Testis (tissue), 2 donors: Measurements from ENCODE around the gene CEP89.

ENCODE experiments used
- POLR2A ChIP-seq: fragments of 450-650 bp; IDR thresholded peaks from one replicate; pipeline ENCODE4 v1.6.1; 2017; ENCODE audit warnings: antibody characterized with exemption, mild to moderate bottlenecking, moderate library complexity
- TF ChIP-seq, protein P1 (sequence below), 3 experiments: fragments of 450-650 bp in 2 of 3; fragments of 200-600 bp in 1 of 3; sonication (generic) in 1 of 3; IDR thresholded peaks; one replicate each; pipeline ENCODE4 v1.5.1; 2016 to 2019; ENCODE audit warnings: antibody characterized with exemption in 3 of 3, mild to moderate bottlenecking in 2 of 3, moderate library complexity in 1 of 3

DNA sequence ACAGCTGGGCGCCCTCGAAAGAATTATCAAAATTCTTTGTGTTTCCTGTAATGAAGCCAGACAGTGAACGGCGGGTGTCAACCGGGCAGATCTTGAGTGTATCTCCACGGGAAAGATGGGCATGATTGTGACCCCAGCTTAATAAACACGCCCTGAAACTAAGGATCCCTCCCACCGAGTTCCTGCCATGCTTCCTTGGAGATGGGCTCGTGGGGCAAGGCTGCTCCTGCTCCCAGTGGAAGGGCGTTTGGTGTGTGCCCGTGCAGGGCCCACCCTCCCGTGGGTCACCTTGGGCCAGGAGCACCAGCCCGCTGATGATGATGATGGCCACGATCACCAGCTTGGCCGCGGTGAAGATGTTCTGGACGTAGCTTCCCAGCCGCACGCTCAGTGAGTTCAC, 109.6 kb downstream of the CEP89 start:
- TF ChIP-seq, protein P1, sequence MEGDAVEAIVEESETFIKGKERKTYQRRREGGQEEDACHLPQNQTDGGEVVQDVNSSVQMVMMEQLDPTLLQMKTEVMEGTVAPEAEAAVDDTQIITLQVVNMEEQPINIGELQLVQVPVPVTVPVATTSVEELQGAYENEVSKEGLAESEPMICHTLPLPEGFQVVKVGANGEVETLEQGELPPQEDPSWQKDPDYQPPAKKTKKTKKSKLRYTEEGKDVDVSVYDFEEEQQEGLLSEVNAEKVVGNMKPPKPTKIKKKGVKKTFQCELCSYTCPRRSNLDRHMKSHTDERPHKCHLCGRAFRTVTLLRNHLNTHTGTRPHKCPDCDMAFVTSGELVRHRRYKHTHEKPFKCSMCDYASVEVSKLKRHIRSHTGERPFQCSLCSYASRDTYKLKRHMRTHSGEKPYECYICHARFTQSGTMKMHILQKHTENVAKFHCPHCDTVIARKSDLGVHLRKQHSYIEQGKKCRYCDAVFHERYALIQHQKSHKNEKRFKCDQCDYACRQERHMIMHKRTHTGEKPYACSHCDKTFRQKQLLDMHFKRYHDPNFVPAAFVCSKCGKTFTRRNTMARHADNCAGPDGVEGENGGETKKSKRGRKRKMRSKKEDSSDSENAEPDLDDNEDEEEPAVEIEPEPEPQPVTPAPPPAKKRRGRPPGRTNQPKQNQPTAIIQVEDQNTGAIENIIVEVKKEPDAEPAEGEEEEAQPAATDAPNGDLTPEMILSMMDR (IDR thresholded peaks at IDR 0.05) = no peak
- TF ChIP-seq POLR2A = no peak
